ENCODE data around the gene SORCS2.

Gene SORCS2

DNA sequence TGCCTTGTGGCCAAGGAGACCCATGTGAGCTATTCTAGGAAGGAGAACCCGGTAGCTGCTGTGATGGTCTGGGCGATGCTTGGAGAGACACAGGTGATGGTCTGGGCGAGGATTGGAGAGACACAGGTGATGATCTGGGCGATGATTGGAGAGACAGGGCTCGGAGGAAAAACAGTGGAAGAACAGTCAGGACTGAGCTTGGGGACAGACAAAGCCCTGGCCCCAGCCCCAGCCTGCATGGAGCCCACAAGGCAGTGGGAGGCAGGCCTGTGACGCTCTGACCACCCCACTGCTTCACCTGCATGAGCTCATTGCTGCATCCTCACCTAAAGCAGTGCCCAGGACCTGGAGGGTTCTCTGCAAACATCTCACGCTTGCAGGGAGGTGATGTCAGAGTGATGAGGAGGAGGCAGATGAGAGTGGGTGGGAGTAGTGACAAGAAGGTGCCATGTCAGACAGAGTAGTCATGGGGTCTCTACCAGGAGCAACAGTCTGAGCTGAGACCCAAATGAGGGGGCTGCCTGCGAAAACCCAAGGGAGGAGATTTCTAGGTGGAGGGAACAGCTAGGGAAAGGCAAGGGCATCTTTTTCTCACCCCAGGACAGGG lies 278.3 kb downstream of the SORCS2 start:
- Histone ChIP-seq H3K4me3 (ENCODE audit: low read length) (no peak overlapping the region), H3K27me3 (ENCODE audit: insufficient read depth, low read length) (no peaks in the 10 kb centered on the region), H3K36me3 (ENCODE audit: insufficient read depth, low read length) (no peaks in the 10 kb centered on the region), H3K9me3 (ENCODE audit: low read length) (no peaks in the 10 kb centered on the region), H3K4me1 (ENCODE audit: insufficient read depth, low read length) (peaks cover 6% of the 10 kb centered on the region), H2AFZ (ENCODE audit: low read depth, low read length) (no peak overlapping the region)

DNA sequence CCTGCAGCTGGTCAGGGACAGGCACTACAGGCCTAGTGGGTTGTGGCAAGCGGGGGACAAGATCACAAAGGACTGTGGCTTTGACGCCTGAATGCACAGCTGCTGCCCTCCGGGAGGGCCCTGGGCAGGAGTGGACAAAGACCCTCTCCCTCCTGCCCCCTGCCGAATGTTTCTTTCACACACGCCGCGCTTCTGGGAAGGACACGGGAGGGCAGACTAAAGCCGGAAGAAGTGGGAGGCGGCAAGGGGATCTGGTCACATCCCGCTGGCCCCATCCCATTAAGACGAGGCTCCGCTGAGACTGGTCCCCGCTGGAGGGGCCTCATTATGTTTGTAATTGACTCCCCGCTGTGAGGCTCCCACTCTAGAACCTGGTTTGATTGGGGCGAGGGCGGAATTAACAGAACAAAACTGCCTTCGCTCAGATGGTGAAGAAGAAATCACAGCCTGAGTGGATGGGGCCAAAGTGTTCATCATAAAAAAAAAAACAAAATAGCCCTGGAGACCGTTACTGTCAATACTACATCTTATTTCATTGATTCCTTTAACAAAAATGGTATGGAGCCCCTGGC lies 280.2 kb downstream of the SORCS2 start:
- H3K9me3 ChIP-seq (ENCODE audit: low read length): no peaks in the 10 kb centered on the region
- no peaks in the 10 kb centered on the region for H3K27me3 ChIP-seq (ENCODE audit: insufficient read depth, low read length)
- peaks cover 6% of the 10 kb centered on the region for H3K4me1 ChIP-seq (ENCODE audit: insufficient read depth, low read length)
- no peaks in the 10 kb centered on the region for H3K36me3 ChIP-seq (ENCODE audit: insufficient read depth, low read length)
- no peak overlapping the region for H3K4me3 ChIP-seq (ENCODE audit: low read length)
- H2AFZ ChIP-seq (ENCODE audit: low read depth, low read length): no peak overlapping the region

DNA sequence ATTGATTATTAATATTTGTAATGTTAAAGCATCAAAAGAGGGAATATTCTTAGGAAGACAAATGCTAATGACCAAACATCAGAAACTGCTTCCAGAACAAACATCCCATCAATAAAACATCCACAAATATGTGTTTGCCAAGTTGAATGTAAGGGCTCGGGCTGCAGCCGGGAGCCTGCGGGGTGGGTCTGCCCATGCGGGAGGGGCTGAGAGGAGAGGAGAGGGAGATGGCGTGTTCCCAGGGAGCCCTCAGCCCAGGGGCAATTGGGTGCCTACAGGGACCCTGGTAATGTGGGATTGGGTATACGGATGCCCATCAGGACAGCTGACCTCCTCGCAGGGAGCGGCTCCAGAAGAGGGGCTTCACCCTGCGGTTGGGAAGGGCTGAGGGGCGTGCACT lies 280.7 kb downstream of the SORCS2 start:
- no peaks in the 10 kb centered on the region for H3K36me3 ChIP-seq (ENCODE audit: insufficient read depth, low read length)
- peaks cover 6% of the 10 kb centered on the region for H3K4me1 ChIP-seq (ENCODE audit: insufficient read depth, low read length)
- no peak overlapping the region for H3K4me3 ChIP-seq (ENCODE audit: low read length)
- no peak overlapping the region for H2AFZ ChIP-seq (ENCODE audit: low read depth, low read length)
- H3K27me3 ChIP-seq (ENCODE audit: insufficient read depth, low read length): no peaks in the 10 kb centered on the region
- no peaks in the 10 kb centered on the region for H3K9me3 ChIP-seq (ENCODE audit: low read length)

DNA sequence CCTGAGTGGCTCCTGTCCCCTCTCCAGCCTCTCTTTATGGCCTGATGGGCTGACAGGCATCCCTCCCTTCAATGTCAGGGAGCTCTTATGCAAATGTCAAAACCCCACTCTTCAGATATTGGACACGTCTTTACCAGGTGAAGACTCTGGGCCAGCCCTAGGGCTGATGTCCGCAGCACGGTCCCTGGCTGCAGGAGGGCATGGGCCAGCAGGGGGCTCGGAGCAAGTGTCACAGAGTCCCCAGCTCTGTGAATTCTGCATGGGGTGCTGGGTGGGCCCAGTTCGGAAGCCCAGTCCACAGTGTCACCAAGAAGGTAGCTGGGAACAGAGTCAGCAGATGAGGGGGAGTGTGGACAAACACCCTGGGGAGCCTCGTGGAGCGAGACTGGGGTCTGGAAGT lies 282.0 kb downstream of the SORCS2 start:
- Histone ChIP-seq H3K27me3 (ENCODE audit: insufficient read depth, low read length) (no peaks in the 10 kb centered on the region), H3K4me1 (ENCODE audit: insufficient read depth, low read length) (peaks cover 6% of the 10 kb centered on the region), H3K9me3 (ENCODE audit: low read length) (no peaks in the 10 kb centered on the region), H2AFZ (ENCODE audit: low read depth, low read length) (no peak overlapping the region), H3K36me3 (ENCODE audit: insufficient read depth, low read length) (no peaks in the 10 kb centered on the region), H3K4me3 (ENCODE audit: low read length) (no peak overlapping the region)

DNA sequence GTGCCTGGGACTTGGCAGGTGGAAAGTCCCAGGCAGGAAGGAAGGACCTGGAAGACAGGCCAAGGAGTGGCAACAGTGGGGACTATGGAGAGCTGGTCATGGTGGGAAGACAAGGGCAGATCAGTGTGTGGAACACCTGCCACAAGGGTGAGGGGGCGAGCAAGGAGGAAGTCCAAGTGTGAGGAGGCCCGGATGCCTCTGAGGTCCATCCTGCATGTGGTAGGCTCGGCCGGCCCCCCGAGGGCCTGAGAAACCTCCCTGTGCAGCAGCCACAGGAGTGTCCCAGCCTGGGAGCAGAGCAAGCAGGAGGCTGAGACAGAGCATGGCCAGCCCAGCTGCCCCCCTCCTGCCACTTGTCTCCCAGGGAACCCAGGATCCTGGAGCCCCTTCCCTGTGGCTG lies 282.9 kb downstream of the SORCS2 start:
- Histone ChIP-seq H3K9me3 (ENCODE audit: low read length) (no peaks in the 10 kb centered on the region), H3K4me3 (ENCODE audit: low read length) (no peak overlapping the region), H3K4me1 (ENCODE audit: insufficient read depth, low read length) (peaks cover 6% of the 10 kb centered on the region), H2AFZ (ENCODE audit: low read depth, low read length) (no peak overlapping the region), H3K27me3 (ENCODE audit: insufficient read depth, low read length) (no peaks in the 10 kb centered on the region), H3K36me3 (ENCODE audit: insufficient read depth, low read length) (no peaks in the 10 kb centered on the region)

DNA sequence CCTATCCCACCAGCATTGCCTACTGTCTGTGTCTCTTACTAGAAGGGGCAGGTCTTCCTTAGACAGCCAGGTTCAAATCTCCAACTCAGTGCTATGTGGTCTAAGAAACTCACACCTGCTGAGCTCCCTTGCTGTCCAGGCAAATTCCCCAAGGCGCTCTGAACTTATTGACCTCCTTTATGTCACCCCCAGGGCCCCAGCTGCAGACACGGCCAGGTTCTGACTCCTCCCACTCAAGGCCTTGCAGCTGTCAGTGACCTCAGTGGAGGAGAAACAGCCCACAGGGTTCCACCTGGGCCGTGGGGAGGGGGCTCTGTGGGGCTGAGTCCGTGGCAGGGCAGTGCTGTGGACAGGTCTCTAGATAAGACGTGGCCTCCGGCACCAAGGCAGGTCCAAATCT lies 284.5 kb downstream of the SORCS2 start:
- H2AFZ ChIP-seq (ENCODE audit: low read depth, low read length): no peak overlapping the region
- H3K4me3 ChIP-seq (ENCODE audit: low read length): no peak overlapping the region
- no peaks in the 10 kb centered on the region for H3K9me3 ChIP-seq (ENCODE audit: low read length)
- no peaks in the 10 kb centered on the region for H3K36me3 ChIP-seq (ENCODE audit: insufficient read depth, low read length)
- peaks cover 6% of the 10 kb centered on the region for H3K4me1 ChIP-seq (ENCODE audit: insufficient read depth, low read length)
- H3K27me3 ChIP-seq (ENCODE audit: insufficient read depth, low read length): no peaks in the 10 kb centered on the region

DNA sequence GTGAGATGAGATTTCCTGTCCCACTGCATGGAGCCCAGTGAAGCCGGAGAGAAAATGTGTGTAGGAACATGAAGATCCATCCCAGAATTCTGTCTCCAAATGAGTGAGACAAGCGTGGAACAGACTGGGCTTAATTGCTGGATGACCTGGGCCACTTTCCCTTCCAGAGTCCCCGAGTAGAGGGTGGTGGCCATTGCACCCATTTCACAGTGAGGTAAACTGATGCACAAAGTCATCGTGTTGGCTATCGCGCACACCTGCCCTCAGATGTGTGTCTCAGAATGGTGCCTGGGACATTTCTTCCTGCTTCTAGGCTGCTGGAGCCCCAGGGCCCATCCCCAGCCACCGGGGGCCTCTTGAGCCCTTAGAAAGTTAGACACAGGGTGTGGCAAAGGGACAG lies 285.4 kb downstream of the SORCS2 start:
- H3K9me3 ChIP-seq (ENCODE audit: low read length): no peaks in the 10 kb centered on the region
- H2AFZ ChIP-seq (ENCODE audit: low read depth, low read length): no peak overlapping the region
- H3K36me3 ChIP-seq (ENCODE audit: insufficient read depth, low read length): no peaks in the 10 kb centered on the region
- no peaks in the 10 kb centered on the region for H3K4me1 ChIP-seq (ENCODE audit: insufficient read depth, low read length)
- H3K4me3 ChIP-seq (ENCODE audit: low read length): no peak overlapping the region
- no peaks in the 10 kb centered on the region for H3K27me3 ChIP-seq (ENCODE audit: insufficient read depth, low read length)

DNA sequence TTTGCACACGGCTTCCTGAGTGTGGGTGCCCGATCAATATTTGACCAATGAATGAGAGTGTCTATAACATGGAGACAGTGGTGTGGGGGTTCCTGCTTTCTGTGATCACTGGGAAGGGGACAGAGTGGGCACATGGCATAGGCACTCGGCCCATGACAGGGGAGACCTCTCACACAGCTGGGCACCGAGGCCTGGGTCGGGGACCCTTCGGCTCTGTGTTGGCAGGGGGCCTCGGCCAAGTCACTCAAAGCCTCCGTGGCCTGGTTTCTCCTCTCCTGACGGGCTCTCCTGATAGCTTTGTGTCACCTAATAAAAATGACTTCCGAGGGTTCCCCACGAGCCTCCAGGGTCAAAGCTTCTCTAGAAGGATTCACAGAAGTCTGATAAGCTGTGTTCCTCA lies 286.3 kb downstream of the SORCS2 start:
- H3K4me3 ChIP-seq (ENCODE audit: low read length): no peak overlapping the region
- H2AFZ ChIP-seq (ENCODE audit: low read depth, low read length): no peak overlapping the region
- H3K9me3 ChIP-seq (ENCODE audit: low read length): no peaks in the 10 kb centered on the region
- H3K27me3 ChIP-seq (ENCODE audit: insufficient read depth, low read length): peaks cover 3% of the 10 kb centered on the region
- H3K36me3 ChIP-seq (ENCODE audit: insufficient read depth, low read length): no peaks in the 10 kb centered on the region
- no peaks in the 10 kb centered on the region for H3K4me1 ChIP-seq (ENCODE audit: insufficient read depth, low read length)

DNA sequence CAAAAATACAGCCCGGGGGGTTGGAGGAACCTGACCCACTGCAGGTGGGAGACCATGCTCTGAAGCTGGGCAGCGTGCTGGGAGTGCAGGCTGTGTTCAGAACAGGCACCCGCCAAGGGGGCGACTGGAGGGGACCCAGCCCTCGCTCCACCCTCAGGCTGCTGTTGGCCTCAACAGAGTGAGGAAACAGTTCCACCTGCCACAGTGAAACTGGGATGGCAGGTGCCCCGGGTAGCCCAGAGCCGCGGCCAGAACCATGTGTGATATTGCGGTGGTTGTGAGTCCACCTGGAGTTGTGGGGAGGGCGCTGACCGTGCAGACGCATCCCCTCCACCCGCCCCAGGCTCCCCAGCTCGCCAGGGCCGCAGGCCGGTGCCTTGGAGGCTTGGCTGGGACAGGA lies 288.1 kb downstream of the SORCS2 start:
- Histone ChIP-seq H2AFZ (ENCODE audit: low read depth, low read length) (no peak overlapping the region), H3K27me3 (ENCODE audit: insufficient read depth, low read length) (peaks cover 18% of the 10 kb centered on the region), H3K36me3 (ENCODE audit: insufficient read depth, low read length) (no peaks in the 10 kb centered on the region), H3K4me3 (ENCODE audit: low read length) (no peak overlapping the region), H3K4me1 (ENCODE audit: insufficient read depth, low read length) (no peaks in the 10 kb centered on the region), H3K9me3 (ENCODE audit: low read length) (no peaks in the 10 kb centered on the region)

DNA sequence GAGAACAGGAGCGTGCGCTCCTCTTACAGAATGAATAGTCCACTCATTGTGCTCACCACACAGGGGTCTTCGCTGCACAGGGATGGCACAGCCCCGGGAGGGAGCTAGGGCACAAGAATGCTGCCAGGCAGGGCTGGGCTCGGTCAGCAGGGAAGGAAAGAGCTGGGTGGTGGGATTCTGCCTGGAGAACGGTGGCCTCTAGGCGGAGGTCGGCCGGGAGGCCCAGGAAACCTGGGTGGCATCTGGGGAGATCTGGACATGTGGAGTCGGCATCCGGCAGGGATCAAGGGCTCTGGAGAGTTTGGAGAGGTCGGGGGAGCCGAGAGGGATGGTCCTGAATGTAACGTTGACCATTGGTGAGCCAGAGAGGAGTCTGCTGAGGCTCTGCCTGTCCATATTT lies 288.9 kb downstream of the SORCS2 start:
- no peaks in the 10 kb centered on the region for H3K4me1 ChIP-seq (ENCODE audit: insufficient read depth, low read length)
- H3K4me3 ChIP-seq (ENCODE audit: low read length): no peak overlapping the region
- no peaks in the 10 kb centered on the region for H3K9me3 ChIP-seq (ENCODE audit: low read length)
- no peak overlapping the region for H2AFZ ChIP-seq (ENCODE audit: low read depth, low read length)
- peaks cover 18% of the 10 kb centered on the region for H3K27me3 ChIP-seq (ENCODE audit: insufficient read depth, low read length)
- H3K36me3 ChIP-seq (ENCODE audit: insufficient read depth, low read length): no peaks in the 10 kb centered on the region

DNA sequence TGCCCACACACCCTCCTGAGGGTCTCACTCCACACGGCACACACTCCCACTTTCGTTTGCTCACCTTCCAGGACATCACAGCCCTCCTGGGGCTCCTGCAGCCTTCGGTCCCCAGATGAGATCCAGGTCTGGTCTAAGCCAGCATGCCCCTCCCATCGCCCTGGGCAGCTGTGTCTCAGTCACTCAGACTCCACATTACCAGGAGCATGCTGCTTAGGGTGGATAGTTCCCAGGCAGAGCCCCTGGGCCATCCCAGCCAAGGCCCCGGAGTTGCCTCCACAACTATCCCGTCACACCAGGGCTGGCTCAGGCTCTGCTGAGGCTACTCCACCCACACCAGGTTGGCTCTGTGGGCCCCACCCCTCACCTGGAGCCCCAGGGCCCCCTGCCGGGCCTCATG lies 292.8 kb downstream of the SORCS2 start:
- Histone ChIP-seq H3K4me3 (ENCODE audit: low read length) (no peak overlapping the region), H3K4me1 (ENCODE audit: insufficient read depth, low read length) (no peaks in the 10 kb centered on the region), H3K27me3 (ENCODE audit: insufficient read depth, low read length) (peaks cover 32% of the 10 kb centered on the region), H3K9me3 (ENCODE audit: low read length) (no peaks in the 10 kb centered on the region), H2AFZ (ENCODE audit: low read depth, low read length) (no peak overlapping the region), H3K36me3 (ENCODE audit: insufficient read depth, low read length) (no peaks in the 10 kb centered on the region)

DNA sequence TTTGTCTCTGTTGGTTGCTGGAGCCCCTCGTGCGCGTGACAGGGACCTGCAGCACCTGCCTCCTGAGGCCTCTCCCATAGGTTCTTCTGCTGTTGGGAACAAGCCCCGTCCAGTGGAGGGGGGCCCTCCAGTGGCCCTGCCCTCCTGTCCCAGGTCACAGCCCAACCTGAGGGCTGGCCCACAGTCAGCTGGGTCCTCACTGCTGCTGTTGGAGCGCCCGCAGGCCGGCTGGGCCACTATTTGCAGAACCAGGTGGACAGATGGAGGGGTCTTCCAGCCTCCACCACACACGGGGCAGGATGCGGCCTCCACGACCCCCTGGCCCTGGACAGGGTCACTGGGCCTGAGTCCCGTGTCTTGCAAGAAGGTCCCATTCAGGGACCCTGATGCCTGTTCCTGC lies 293.8 kb downstream of the SORCS2 start:
- Histone ChIP-seq H3K36me3 (ENCODE audit: insufficient read depth, low read length) (no peaks in the 10 kb centered on the region), H3K9me3 (ENCODE audit: low read length) (no peaks in the 10 kb centered on the region), H2AFZ (ENCODE audit: low read depth, low read length) (no peak overlapping the region), H3K4me3 (ENCODE audit: low read length) (no peak overlapping the region), H3K4me1 (ENCODE audit: insufficient read depth, low read length) (no peaks in the 10 kb centered on the region), H3K27me3 (ENCODE audit: insufficient read depth, low read length) (peaks cover 32% of the 10 kb centered on the region)

DNA sequence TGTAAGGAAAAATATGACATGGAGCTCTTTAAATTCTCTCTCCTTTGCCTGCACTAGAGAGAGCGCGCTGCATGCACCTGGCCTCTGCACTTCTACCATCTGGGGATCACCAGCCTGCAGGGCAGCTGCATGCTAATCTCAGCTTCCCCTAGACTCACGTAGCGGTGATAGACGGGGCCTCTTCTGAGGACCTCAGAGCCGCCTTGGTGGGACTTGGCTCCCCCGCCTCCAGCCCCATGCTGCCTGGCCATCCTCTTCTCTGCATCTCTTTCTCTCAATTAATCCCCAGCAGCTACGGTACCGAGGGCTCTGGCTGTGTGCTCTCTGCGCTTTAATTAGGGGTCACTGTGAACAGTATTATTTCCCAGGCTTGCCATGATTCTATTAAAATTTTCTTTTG lies 295.2 kb downstream of the SORCS2 start:
- Histone ChIP-seq H3K9me3 (ENCODE audit: low read length) (no peaks in the 10 kb centered on the region), H2AFZ (ENCODE audit: low read depth, low read length) (no peak overlapping the region), H3K27me3 (ENCODE audit: insufficient read depth, low read length) (peaks cover 32% of the 10 kb centered on the region), H3K36me3 (ENCODE audit: insufficient read depth, low read length) (no peaks in the 10 kb centered on the region), H3K4me1 (ENCODE audit: insufficient read depth, low read length) (no peaks in the 10 kb centered on the region), H3K4me3 (ENCODE audit: low read length) (no peak overlapping the region)

DNA sequence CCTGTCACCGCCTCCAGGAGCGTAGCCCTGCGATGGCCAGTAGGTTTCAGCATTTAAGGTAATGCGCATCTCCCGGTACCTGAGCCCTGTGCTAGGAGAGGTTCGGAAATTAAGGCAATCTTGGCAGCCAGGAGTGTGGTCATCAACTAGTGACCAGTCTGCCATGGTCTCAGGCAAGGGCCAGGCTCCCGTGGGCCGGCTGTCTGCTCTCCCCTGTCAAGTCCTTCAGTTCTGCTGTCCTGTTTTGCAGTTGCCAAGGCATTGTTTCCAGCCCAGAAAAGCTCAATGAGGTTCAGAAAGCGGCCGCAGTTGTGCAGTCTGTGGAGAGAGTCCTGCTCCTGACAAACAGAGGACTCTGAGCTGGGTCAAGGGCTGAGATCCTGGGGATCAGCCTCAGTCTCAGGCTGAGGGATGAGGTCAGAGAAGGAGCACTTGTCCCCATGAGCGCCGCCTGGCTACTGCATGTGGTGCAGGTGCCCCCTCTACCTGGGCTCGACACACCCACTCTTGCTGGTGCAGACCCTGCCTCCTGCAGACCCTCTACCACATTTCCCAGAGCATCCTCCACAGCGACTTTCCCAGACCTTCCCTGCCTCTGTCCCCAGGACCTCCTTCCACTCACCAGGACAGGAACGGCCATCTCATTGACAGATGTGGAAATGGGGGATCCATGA lies 295.8 kb downstream of the SORCS2 start:
- no peak overlapping the region for H2AFZ ChIP-seq (ENCODE audit: low read depth, low read length)
- no peak overlapping the region for H3K4me3 ChIP-seq (ENCODE audit: low read length)
- H3K27me3 ChIP-seq (ENCODE audit: insufficient read depth, low read length): peaks cover 32% of the 10 kb centered on the region
- H3K4me1 ChIP-seq (ENCODE audit: insufficient read depth, low read length): no peaks in the 10 kb centered on the region
- H3K9me3 ChIP-seq (ENCODE audit: low read length): no peaks in the 10 kb centered on the region
- no peaks in the 10 kb centered on the region for H3K36me3 ChIP-seq (ENCODE audit: insufficient read depth, low read length)
